WTC11 (cell line): ENCODE measurements around the gene RBM42. TPM values are rescaled to one million over a fixed set of nuclear protein-coding genes. Genes with fewer than 3 reads are reported as not detected.
A peak's percentile ranks its signal among the peaks of the same experiment; 100 is the strongest.

Experiments used
- ATAC-seq: fragments of 200-7000 bp; cut with Tn5 transposase; 2 replicates; pipeline ENCODE4 v1.10.0; 2021; ENCODE audit warnings: mild to moderate bottlenecking, moderate library complexity
- CTCF ChIA-PET: fragments of 300-600 bp; sonication (Branson Sonifier 250); formaldehyde crosslinking; loops from one replicate; lab custom pipeline; 2021; ENCODE audit warnings: antibody characterized with exemption; lab: Charles Lee
- POLR2A ChIA-PET: fragments of 350-600 bp; sonication (Branson Sonifier 250); formaldehyde crosslinking; loops from one replicate; lab custom pipeline; 2021; ENCODE audit warnings: antibody characterized with exemption; lab: Charles Lee
- DNase-seq: peaks from one replicate; pipeline ENCODE4 v3.0.0; 2021; ENCODE audit warnings: low spot score
- H3K27ac Mint-ChIP-seq: 2 replicates; pipeline ENCODE4 v1.8.0; 2021; ENCODE audit warnings: mixed read lengths
- H3K27me3 Mint-ChIP-seq: 2 replicates; pipeline ENCODE4 v1.8.0; 2021; ENCODE audit warnings: low read depth, mild to moderate bottlenecking, moderate library complexity, mixed read lengths
- H3K36me3 Mint-ChIP-seq: 2 replicates; pipeline ENCODE4 v1.8.0; 2021; ENCODE audit warnings: mixed read lengths
- H3K4me1 Mint-ChIP-seq: 2 replicates; pipeline ENCODE4 v1.8.0; 2022; ENCODE audit warnings: mixed read lengths
- H3K4me3 Mint-ChIP-seq: 2 replicates; pipeline ENCODE4 v1.8.0; 2021; ENCODE audit warnings: mild to moderate bottlenecking, moderate library complexity, mixed read lengths
- H3K9me3 Mint-ChIP-seq: 2 replicates; pipeline ENCODE4 v1.8.0; 2021; ENCODE audit warnings: mixed read lengths
- AFF4 ChIP-seq: sonication (generic); formaldehyde crosslinking; IDR thresholded peaks from 2 replicates; pipeline ENCODE4 v1.8.1; 2023; ENCODE audit warnings: mild to moderate bottlenecking, missing genetic modification reagents, borderline replicate concordance
- AR ChIP-seq: fragments of 250-450 bp; sonication (Bioruptor Pico); IDR thresholded peaks from 2 replicates; pipeline ENCODE4 v1.9.0; 2021; ENCODE audit warnings: mild to moderate bottlenecking
- ATF3 ChIP-seq: sonication (generic); formaldehyde crosslinking; conservative IDR thresholded peaks from 2 replicates; pipeline ENCODE4 v1.8.1; 2022; ENCODE audit warnings: mild to moderate bottlenecking, missing genetic modification reagents
- E2F5 ChIP-seq: sonication (generic); formaldehyde crosslinking; IDR thresholded peaks from 2 replicates; pipeline ENCODE4 v1.8.1; 2022; ENCODE audit warnings: mild to moderate bottlenecking, moderate library complexity, missing genetic modification reagents
- ELF4 ChIP-seq: sonication (generic); formaldehyde crosslinking; IDR thresholded peaks from 2 replicates; pipeline ENCODE4 v1.8.1; 2022; ENCODE audit warnings: low read depth, mild to moderate bottlenecking, moderate library complexity, missing genetic modification reagents
- ESRRA ChIP-seq: sonication (generic); formaldehyde crosslinking; IDR thresholded peaks from 2 replicates; pipeline ENCODE4 v1.8.1; 2022; ENCODE audit warnings: mild to moderate bottlenecking, missing genetic modification reagents, borderline replicate concordance
- ETV6 ChIP-seq: sonication (generic); formaldehyde crosslinking; IDR thresholded peaks from 2 replicates; pipeline ENCODE4 v1.8.1; 2022; ENCODE audit warnings: mild to moderate bottlenecking, missing genetic modification reagents
- FOXP1 ChIP-seq: sonication (generic); formaldehyde crosslinking; IDR thresholded peaks from 2 replicates; pipeline ENCODE4 v1.8.0; 2022; ENCODE audit warnings: missing genetic modification reagents, mild to moderate bottlenecking, moderate library complexity, borderline replicate concordance
- HMGA2 ChIP-seq: fragments of 250-450 bp; sonication (Bioruptor Pico); IDR thresholded peaks from 2 replicates; pipeline ENCODE4 v1.4.0; 2021; ENCODE audit warnings: mild to moderate bottlenecking, moderate library complexity
- MLX ChIP-seq: sonication (generic); formaldehyde crosslinking; IDR thresholded peaks from 2 replicates; pipeline ENCODE4 v1.8.1; 2023; ENCODE audit warnings: mild to moderate bottlenecking, missing genetic modification reagents, moderate library complexity
- NFE2L1 ChIP-seq: sonication (generic); formaldehyde crosslinking; IDR thresholded peaks from 2 replicates; pipeline ENCODE4 v1.8.1; 2023; ENCODE audit warnings: missing genetic modification reagents
- NFYB ChIP-seq: sonication (generic); formaldehyde crosslinking; conservative IDR thresholded peaks from 2 replicates; pipeline ENCODE4 v1.8.0; 2022; ENCODE audit warnings: low read depth, missing genetic modification reagents
- NR3C1 ChIP-seq: sonication (generic); formaldehyde crosslinking; conservative IDR thresholded peaks from 2 replicates; pipeline ENCODE4 v1.8.1; 2023; ENCODE audit warnings: low read depth, mild to moderate bottlenecking, missing genetic modification reagents
- STAT6 ChIP-seq: sonication (generic); formaldehyde crosslinking; conservative IDR thresholded peaks from 2 replicates; pipeline ENCODE4 v1.8.1; 2023; ENCODE audit warnings: mild to moderate bottlenecking, low read depth, missing genetic modification reagents, moderate library complexity
- TEAD4 ChIP-seq: sonication (generic); formaldehyde crosslinking; IDR thresholded peaks from 2 replicates; pipeline ENCODE4 v1.8.0; 2022; ENCODE audit warnings: mild to moderate bottlenecking, missing genetic modification reagents
- ZMAT4 ChIP-seq: fragments of 250-450 bp; sonication (Bioruptor Pico); IDR thresholded peaks from 2 replicates; pipeline ENCODE4 v1.9.0; 2021; ENCODE audit warnings: mild to moderate bottlenecking
- ZNF219 ChIP-seq: sonication (generic); formaldehyde crosslinking; IDR thresholded peaks from 2 replicates; pipeline ENCODE4 v1.8.0; 2023; ENCODE audit warnings: missing genetic modification reagents, mild to moderate bottlenecking, borderline replicate concordance
- ZNF263 ChIP-seq: sonication (generic); formaldehyde crosslinking; IDR thresholded peaks from 2 replicates; pipeline ENCODE4 v1.8.1; 2022; ENCODE audit warnings: low read depth, mild to moderate bottlenecking, moderate library complexity, missing genetic modification reagents
- ZNF423 ChIP-seq: fragments of 250-450 bp; sonication (Bioruptor Pico); IDR thresholded peaks from 2 replicates; pipeline ENCODE4 v2.1.2; 2022; ENCODE audit warnings: mild to moderate bottlenecking, moderate library complexity
- ZNF425 ChIP-seq: fragments of 250-450 bp; sonication (Bioruptor Pico); conservative IDR thresholded peaks from 2 replicates; pipeline ENCODE4 v1.9.0; 2021; ENCODE audit warnings: mild to moderate bottlenecking
- total RNA-seq: library from RNA; stranded (reverse); gene quantifications from 3 replicates; pipeline ENCODE4 v1.2.3, GENCODE V29; 2021

The RBM42 gene
- total RNA-seq, 1 experiment from 2014 or later, result 94.9 TPM

GRCh38 chr19:35621708-35622107 is 7.1 kb upstream of the RBM42 start:
- Mint-ChIP-seq H3K36me3 (no peaks in the 10 kb centered on the region; the same call in 1 of the 2 replicates), H3K4me1 (no peaks in the 10 kb centered on the region), H3K4me3 (no peak overlapping the region), H3K27ac (peak overlapping the region; percentile 47; the same call in 1 of the 2 replicates), H3K9me3 (no peaks in the 10 kb centered on the region), H3K27me3 (no peaks in the 10 kb centered on the region)
- POLR2A ChIA-PET, result no interaction called here
- no peak for DNase-seq
- TF ChIP-seq ZNF423, result no peak
- TF ChIP-seq ELF4, result no peak
- TF ChIP-seq E2F5, result no peak
- no peak for TF ChIP-seq AFF4 (CRISPR knock-in tag)
- no peak for TF ChIP-seq ZNF425 (CRISPR knock-in tag)
- TF ChIP-seq MLX (CRISPR knock-in tag), result no peak
- TF ChIP-seq NR3C1 (CRISPR knock-in tag), result no peak
- TF ChIP-seq AR, result no peak
- TF ChIP-seq ATF3, result no peak
- TF ChIP-seq FOXP1, result no peak
- TF ChIP-seq ETV6 (CRISPR knock-in tag), result no peak
- TF ChIP-seq ESRRA (CRISPR knock-in tag), result no peak
- no peak for TF ChIP-seq NFYB (CRISPR knock-in tag)
- no peak for TF ChIP-seq TEAD4
- TF ChIP-seq ZNF219 (CRISPR knock-in tag), result no peak
- no peak for TF ChIP-seq ZMAT4 (CRISPR knock-in tag)
- TF ChIP-seq HMGA2 (CRISPR knock-in tag), result no peak
- TF ChIP-seq STAT6 (CRISPR knock-in tag), result no peak
- no peak for TF ChIP-seq NFE2L1
- no peak for TF ChIP-seq ZNF263 (CRISPR knock-in tag)
- no peak for ATAC-seq
- CTCF ChIA-PET, result no interaction called here
